AG10803 (cell line): ENCODE results near the gene PTPRG.

Experiments used
- DNase-seq: peaks from one replicate; pipeline ENCODE4 v3.0.0; 2010; ENCODE audit warnings: low read depth
- H3K4me3 ChIP-seq: 2 replicates; pipeline ENCODE4 v1.5.1; 2011; ENCODE audit warnings: mild to moderate bottlenecking, low read length, control low read depth
- CTCF ChIP-seq: conservative IDR thresholded peaks from 2 replicates; pipeline ENCODE4 v1.5.1; 2011; ENCODE audit warnings: mild to moderate bottlenecking, low read length, control low read depth, inconsistent platforms

PTPRG gene

GRCh38 chr3:62246985-62247384 lies 685.6 kb downstream of the PTPRG start:
- H3K4me3 ChIP-seq, result no peak overlapping the region
- no peak for DNase-seq
- no peak for TF ChIP-seq CTCF

- TF ChIP-seq CTCF, result no peak
- no peak for DNase-seq
- H3K4me3 ChIP-seq, result no peak overlapping the region
Observed at GRCh38 chr3:62248734-62249483, 687.5 kb downstream of the PTPRG start.

- no peak for TF ChIP-seq CTCF
- H3K4me3 ChIP-seq, result no peak overlapping the region
- no peak for DNase-seq
Observed at GRCh38 chr3:62249484-62249776, 688.1 kb downstream of the PTPRG start.

- DNase-seq, result no peak
- TF ChIP-seq CTCF, result no peak
- no peak overlapping the region for H3K4me3 ChIP-seq
Observed at GRCh38 chr3:62249855-62250543, 688.6 kb downstream of the PTPRG start.

GRCh38 chr3:62252438-62253157 lies 691.2 kb downstream of the PTPRG start:
- no peak overlapping the region for H3K4me3 ChIP-seq
- no peak for TF ChIP-seq CTCF
- no peak for DNase-seq

GRCh38 chr3:62253971-62254370 lies 692.6 kb downstream of the PTPRG start:
- H3K4me3 ChIP-seq, result no peak overlapping the region
- TF ChIP-seq CTCF, result no peak
- no peak for DNase-seq
